Epithelial cell of proximal tubule (primary cell): Measurements from ENCODE around the gene ZFYVE1. TPM values are rescaled to one million over a fixed set of nuclear protein-coding genes. Genes with fewer than 3 reads are reported as not detected.

Source experiments
- DNase-seq: peaks from one replicate; pipeline ENCODE4 v3.0.0-alpha.2; 2011; ENCODE audit warnings: low read depth
- H3K4me3 ChIP-seq: 2 replicates; pipeline ENCODE4 v1.5.1; 2011; ENCODE audit warnings: low read depth, mild to moderate bottlenecking, low read length
- CTCF ChIP-seq: conservative IDR thresholded peaks from 2 replicates; pipeline ENCODE4 v1.5.1; 2012; ENCODE audit warnings: low read depth, mild to moderate bottlenecking, low read length
- total RNA-seq: library from RNA; depleted of rRNA; stranded (reverse); fragments of >200 nt; gene quantifications from 2 replicates; pipeline ENCODE4 v1.2.3, GENCODE V29; 2015

ZFYVE1 gene
- total RNA-seq, 1 donor from 2014 or later = 10.1 TPM

- no peak overlapping the region for H3K4me3 ChIP-seq
- no peak for DNase-seq
- no peak for TF ChIP-seq CTCF
These were observed 97.4 kb downstream of the ZFYVE1 start for GRCh38 chr14:72929316-72930080.

- no peak for DNase-seq
- TF ChIP-seq CTCF = no peak
- H3K4me3 ChIP-seq = no peak overlapping the region
These were observed 98.0 kb downstream of the ZFYVE1 start for GRCh38 chr14:72928872-72929271.

GRCh38 chr14:72926292-72927028 lies 100.4 kb downstream of the ZFYVE1 start, which contains the start of gene DCAF4:
Gene DCAF4, plus strand, starts transcription at chr14:72926464. Its CDS starts 11,515 bp downstream, at chr14:72937979.
- peak within 1 kb of the TSS; percentile 87 for H3K4me3 ChIP-seq
- DNase-seq = peak; percentile 89
- TF ChIP-seq CTCF = no peak

- TF ChIP-seq CTCF = no peak
- H3K4me3 ChIP-seq = peak overlapping the region; percentile 87
- no peak for DNase-seq
These were observed 101.1 kb downstream of the ZFYVE1 start for GRCh38 chr14:72925815-72926291.

GRCh38 chr14:72925171-72925759 lies 101.6 kb downstream of the ZFYVE1 start:
- TF ChIP-seq CTCF = no peak
- DNase-seq = no peak
- peak overlapping the region; percentile 87 for H3K4me3 ChIP-seq

- no peak for DNase-seq
- no peak for TF ChIP-seq CTCF
- H3K4me3 ChIP-seq = no peak overlapping the region
These were observed 102.6 kb downstream of the ZFYVE1 start for GRCh38 chr14:72924337-72924736.
